SK-N-SH (cell line): ENCODE data around the gene EFS. TPM values are rescaled to one million over a fixed set of nuclear protein-coding genes. Genes with fewer than 3 reads are reported as not detected.

Experiments
- CTCF ChIA-PET: fragments of 300-600, 350-600 bp; formaldehyde crosslinking; extraction: SDS; loops from one replicate; lab custom pipeline; 2021; lab: Yijun Ruan, JAX
- POLR2A ChIA-PET: fragments of 350-600 bp; sonication (Branson Sonifier 250); formaldehyde crosslinking; extraction: SDS; loops from one replicate; lab custom pipeline; 2020; ENCODE audit warnings: antibody characterized with exemption, inconsistent platforms; lab: Yijun Ruan, JAX
- DNase-seq: peaks from one replicate; pipeline ENCODE4 v3.0.0; 2012
- H2AFZ ChIP-seq: fragments of 200-600 bp; sonication (generic); 2 replicates; pipeline ENCODE4 v1.8.1; 2016; ENCODE audit warnings: antibody characterized with exemption, mild to moderate bottlenecking, low read depth
- H3F3A ChIP-seq: fragments of 200-600 bp; sonication (generic); replicated peaks from 2 replicates; pipeline ENCODE3; 2016; ENCODE audit warnings: antibody characterized with exemption, mild to moderate bottlenecking; ENCODE audit not compliant: insufficient read depth
- H3K27ac ChIP-seq, 2 experiments: fragments of 200-500 bp in 1 of 2; fragments of 200-600 bp in 1 of 2; sonication (Bioruptor generic) in 1 of 2; sonication (generic), shearing (Covaris generic) in 1 of 2; 2 replicates each; pipeline versions ENCODE4 v1.5.1 to v1.6.1; 2014 to 2016; ENCODE audit warnings: low read depth in 2 of 2, inconsistent platforms in 1 of 2, low read length in 1 of 2, mild to moderate bottlenecking in 1 of 2, mixed read lengths in 1 of 2
- H3K27me3 ChIP-seq: fragments of 200-600 bp; sonication (generic), shearing (Covaris generic); 2 replicates; pipeline ENCODE4 v1.6.1; 2016; ENCODE audit warnings: mixed run types; ENCODE audit not compliant: insufficient read depth
- H3K36me3 ChIP-seq, 2 experiments: fragments of 200-500 bp in 1 of 2; fragments of 200-600 bp in 1 of 2; sonication (Bioruptor generic) in 1 of 2; sonication (generic) in 1 of 2; replicated peaks in 1 of 2; 2 replicates each; pipeline versions ENCODE3 to v1.5.1; 2014 to 2016; ENCODE audit warnings: low read length in 1 of 2, mild to moderate bottlenecking in 1 of 2; ENCODE audit not compliant: insufficient read depth in 2 of 2, control insufficient read depth in 1 of 2
- H3K4me1 ChIP-seq, 2 experiments: fragments of 200-500 bp in 1 of 2; fragments of 200-600 bp in 1 of 2; sonication (Bioruptor generic) in 1 of 2; sonication (generic), shearing (Covaris generic) in 1 of 2; 2 replicates each; pipeline versions ENCODE4 v1.5.1 to v1.6.1; 2014 to 2016; ENCODE audit warnings: low read depth in 1 of 2, low read length in 1 of 2, mixed run types in 1 of 2; ENCODE audit not compliant: insufficient read depth in 2 of 2, control insufficient read depth in 1 of 2
- H3K4me2 ChIP-seq: fragments of 200-600 bp; sonication (generic), shearing (Covaris generic); 2 replicates; pipeline ENCODE4 v1.6.1; 2017; ENCODE audit warnings: mixed run types
- H3K4me3 ChIP-seq, 2 experiments: fragments of 200-500 bp in 1 of 2; fragments of 200-600 bp in 1 of 2; sonication (Bioruptor generic) in 1 of 2; sonication (generic), shearing (Covaris generic) in 1 of 2; 2 replicates each; pipeline versions ENCODE4 v1.5.1 to v1.8.1; 2014 to 2016; ENCODE audit warnings: low read depth in 2 of 2, inconsistent platforms in 1 of 2, low read length in 1 of 2, mild to moderate bottlenecking in 1 of 2, mixed read lengths in 1 of 2, moderate library complexity in 1 of 2
- H3K79me2 ChIP-seq: fragments of 200-600 bp; sonication (generic); 2 replicates; pipeline ENCODE4 v1.8.1; 2017; ENCODE audit warnings: mild to moderate bottlenecking; ENCODE audit not compliant: insufficient read depth
- H3K9ac ChIP-seq: fragments of 200-600 bp; sonication (generic); 2 replicates; pipeline ENCODE4 v1.6.1; 2017; ENCODE audit warnings: mixed run types
- H3K9me2 ChIP-seq: fragments of 200-600 bp; sonication (generic); 2 replicates; pipeline ENCODE4 v1.6.1; 2017; ENCODE audit warnings: mixed run types
- H3K9me3 ChIP-seq: fragments of 200-600 bp; sonication (generic); 2 replicates; pipeline ENCODE4 v1.6.1; 2017; ENCODE audit warnings: mixed run types, mild to moderate bottlenecking, moderate library complexity
- H4K20me1 ChIP-seq: fragments of 200-600 bp; sonication (generic); 2 replicates; pipeline ENCODE4 v1.6.1; 2017; ENCODE audit warnings: mild to moderate bottlenecking, mixed run types; ENCODE audit not compliant: insufficient read depth
- FOXM1 ChIP-seq: IDR thresholded peaks from 2 replicates; pipeline ENCODE4 v1.4.0; 2012; ENCODE audit warnings: low read depth, mild to moderate bottlenecking
- MEF2A ChIP-seq: IDR thresholded peaks from 2 replicates; pipeline ENCODE4 v1.4.0; 2012; ENCODE audit warnings: low read depth, borderline replicate concordance
- NFIC ChIP-seq: IDR thresholded peaks from 2 replicates; pipeline ENCODE4 v1.4.0; 2012; ENCODE audit warnings: borderline replicate concordance
- NRF1 ChIP-seq: IDR thresholded peaks from 2 replicates; pipeline ENCODE4 v1.6.1; 2012; ENCODE audit warnings: low read depth, mild to moderate bottlenecking, low read length
- POLR2AphosphoS5 ChIP-seq: IDR thresholded peaks from 2 replicates; pipeline ENCODE4 v1.6.1; 2012; ENCODE audit warnings: low read depth, low read length
- SIN3A ChIP-seq: IDR thresholded peaks from 2 replicates; pipeline ENCODE4 v1.6.1; 2012; ENCODE audit warnings: low read depth, mild to moderate bottlenecking, low read length, moderate library complexity, borderline replicate concordance
- TAF1 ChIP-seq: IDR thresholded peaks from 2 replicates; pipeline ENCODE4 v1.6.1; 2012; ENCODE audit warnings: low read depth, mild to moderate bottlenecking, low read length, moderate library complexity, borderline replicate concordance
- TCF12 ChIP-seq: IDR thresholded peaks from 2 replicates; pipeline ENCODE4 v1.4.0; 2012
- WGBS: methylation state at CpG from one replicate; pipeline ENCODE4 v1.1.6; 2017; ENCODE audit warnings: low lambda C conversion rate; 5-methylcytosine and 5-hydroxymethylcytosine counted together
- polyA plus RNA-seq, 3 experiments: library from polyadenylated mRNA; depleted of rRNA; stranded (reverse); fragments of >200 nt; gene quantifications; 2 replicates each; pipeline ENCODE4 v1.2.3, GENCODE V29; 2012
- TF ChIP-seq, protein P1 (sequence below): IDR thresholded peaks from 2 replicates; pipeline ENCODE4 v1.4.0; 2012; ENCODE audit warnings: low read depth
- TF ChIP-seq, protein P2 (sequence below): fragments of 150-350 bp; IDR thresholded peaks from 2 replicates; pipeline ENCODE4 v1.6.1; 2016; ENCODE audit warnings: mild to moderate bottlenecking, low read depth, low read length
- TF ChIP-seq, protein P3 (sequence below): IDR thresholded peaks from 2 replicates; pipeline ENCODE4 v1.4.0; 2012; ENCODE audit warnings: low read depth, borderline replicate concordance

EFS gene
- polyA plus RNA-seq, 1 of the 3 experiments (the other 2 are of a cell fraction), result 4.4 TPM

DNA sequence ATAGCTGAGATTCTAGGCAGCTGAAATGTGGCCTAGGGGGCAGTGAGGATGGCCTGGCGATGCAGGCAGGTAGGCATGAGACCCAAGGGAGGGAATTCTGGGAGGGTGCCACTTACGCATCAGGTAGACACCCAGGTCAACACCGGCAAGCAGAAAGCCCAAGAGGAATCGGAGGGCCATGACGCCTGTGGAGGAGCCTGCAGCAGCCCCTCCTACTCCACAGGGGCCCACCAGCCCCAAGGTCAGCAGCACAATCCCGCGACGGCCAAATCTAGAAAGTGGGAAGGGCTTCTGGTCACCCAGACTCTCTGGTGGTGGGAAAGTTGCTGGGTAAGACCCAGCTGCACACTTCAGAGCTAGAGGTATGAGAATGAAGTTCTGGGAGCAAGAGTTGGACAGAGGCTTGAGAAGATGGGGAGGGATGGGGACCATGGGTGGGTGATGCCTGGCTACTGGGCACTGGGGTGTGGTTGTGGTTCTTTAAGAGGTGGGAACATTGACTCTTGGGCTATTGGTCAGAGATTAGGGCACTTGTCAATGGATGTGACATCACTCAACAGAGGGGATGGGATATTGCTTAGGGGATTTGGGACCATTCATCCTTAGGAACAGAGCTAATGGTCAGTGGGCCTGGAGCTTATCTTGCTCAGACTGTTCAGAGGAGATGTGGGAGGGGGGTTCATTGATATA lies 15.7 kb downstream of the EFS start:
- ChIA-PET POLR2A (interaction anchor here (1.2 kb wide), 1 partner anchor 16 kb away, joined by 3 read pairs; the partner anchor contains the start of gene EFS), CTCF (interaction anchor here (1.0 to 1.8 kb wide), 4 partner anchors 11 to 48 kb away, joined by 3 to 9 read pairs (median 5); no protein-coding TSS in a partner anchor)
- no peaks in the 10 kb centered on the region for H3K9me3 ChIP-seq
- H3K79me2 ChIP-seq, result no peaks in the 10 kb centered on the region
- peaks cover 0 to 12% of the 10 kb centered on the region in 2 experiments; a peak in 1 of 4 replicates for H3K4me1 ChIP-seq
- no peaks in the 10 kb centered on the region for H4K20me1 ChIP-seq
- H3K4me2 ChIP-seq, result no peak overlapping the region
- no peak overlapping the region for H2AFZ ChIP-seq
- H3K27ac ChIP-seq, result no peak overlapping the region
- no peak for DNase-seq
- WGBS, result 93% methylated on average over 3 of the region's 8 CpGs
- TF ChIP-seq TCF12 (no peak), NRF1 (no peak), TAF1 (no peak), POLR2AphosphoS5 (no peak), MEF2A (no peak), FOXM1 (no peak)
- TF ChIP-seq, protein P1, sequence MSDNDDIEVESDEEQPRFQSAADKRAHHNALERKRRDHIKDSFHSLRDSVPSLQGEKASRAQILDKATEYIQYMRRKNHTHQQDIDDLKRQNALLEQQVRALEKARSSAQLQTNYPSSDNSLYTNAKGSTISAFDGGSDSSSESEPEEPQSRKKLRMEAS, result no peak
- TF ChIP-seq, protein P2, sequence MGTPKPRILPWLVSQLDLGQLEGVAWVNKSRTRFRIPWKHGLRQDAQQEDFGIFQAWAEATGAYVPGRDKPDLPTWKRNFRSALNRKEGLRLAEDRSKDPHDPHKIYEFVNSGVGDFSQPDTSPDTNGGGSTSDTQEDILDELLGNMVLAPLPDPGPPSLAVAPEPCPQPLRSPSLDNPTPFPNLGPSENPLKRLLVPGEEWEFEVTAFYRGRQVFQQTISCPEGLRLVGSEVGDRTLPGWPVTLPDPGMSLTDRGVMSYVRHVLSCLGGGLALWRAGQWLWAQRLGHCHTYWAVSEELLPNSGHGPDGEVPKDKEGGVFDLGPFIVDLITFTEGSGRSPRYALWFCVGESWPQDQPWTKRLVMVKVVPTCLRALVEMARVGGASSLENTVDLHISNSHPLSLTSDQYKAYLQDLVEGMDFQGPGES, result no peak
- TF ChIP-seq, protein P3, sequence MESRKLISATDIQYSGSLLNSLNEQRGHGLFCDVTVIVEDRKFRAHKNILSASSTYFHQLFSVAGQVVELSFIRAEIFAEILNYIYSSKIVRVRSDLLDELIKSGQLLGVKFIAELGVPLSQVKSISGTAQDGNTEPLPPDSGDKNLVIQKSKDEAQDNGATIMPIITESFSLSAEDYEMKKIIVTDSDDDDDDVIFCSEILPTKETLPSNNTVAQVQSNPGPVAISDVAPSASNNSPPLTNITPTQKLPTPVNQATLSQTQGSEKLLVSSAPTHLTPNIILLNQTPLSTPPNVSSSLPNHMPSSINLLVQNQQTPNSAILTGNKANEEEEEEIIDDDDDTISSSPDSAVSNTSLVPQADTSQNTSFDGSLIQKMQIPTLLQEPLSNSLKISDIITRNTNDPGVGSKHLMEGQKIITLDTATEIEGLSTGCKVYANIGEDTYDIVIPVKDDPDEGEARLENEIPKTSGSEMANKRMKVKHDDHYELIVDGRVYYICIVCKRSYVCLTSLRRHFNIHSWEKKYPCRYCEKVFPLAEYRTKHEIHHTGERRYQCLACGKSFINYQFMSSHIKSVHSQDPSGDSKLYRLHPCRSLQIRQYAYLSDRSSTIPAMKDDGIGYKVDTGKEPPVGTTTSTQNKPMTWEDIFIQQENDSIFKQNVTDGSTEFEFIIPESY, result no peak
- H3K9ac ChIP-seq, result no peak overlapping the region
- H3K27me3 ChIP-seq, result no peaks in the 10 kb centered on the region
- H3K36me3 ChIP-seq, result peaks cover 0 to 2% of the 10 kb centered on the region in 2 experiments
- H3K4me3 ChIP-seq, result no peak overlapping the region
- H3K9me2 ChIP-seq, result no peaks in the 10 kb centered on the region
- H3F3A ChIP-seq, result no peaks in the 10 kb centered on the region

- no peaks in the 10 kb centered on the region for H3K9me3 ChIP-seq
- CTCF ChIA-PET, result interaction anchor here (1.1 to 3.5 kb wide), 4 partner anchors 10 to 47 kb away, joined by 4 to 16 read pairs (median 5); no protein-coding TSS in a partner anchor
- no peak for TF ChIP-seq NFIC
- TF ChIP-seq SIN3A, result no peak
- TF ChIP-seq POLR2AphosphoS5, result no peak
- no peak for TF ChIP-seq NRF1
- TF ChIP-seq, all 33 proteins: peak for 0
- 94% methylated on average over 6 of the region's 6 CpGs for WGBS
- Histone ChIP-seq H3K9ac (no peak overlapping the region), H4K20me1 (no peaks in the 10 kb centered on the region), H3K27ac (no peak overlapping the region; a peak in 1 of 4 replicates), H3K27me3 (no peaks in the 10 kb centered on the region), H3K79me2 (no peaks in the 10 kb centered on the region), H3K36me3 (peaks cover 0 to 2% of the 10 kb centered on the region in 2 experiments), H2AFZ (no peak overlapping the region), H3F3A (no peaks in the 10 kb centered on the region), H3K4me1 (peaks cover 0 to 10% of the 10 kb centered on the region in 2 experiments; a peak in 1 of 4 replicates), H3K4me3 (no peak overlapping the region), H3K9me2 (no peaks in the 10 kb centered on the region), H3K4me2 (no peak overlapping the region)
- no peak for DNase-seq
- POLR2A ChIA-PET, result no interaction called here
These were observed 16.7 kb downstream of the EFS start for GRCh38 chr14:23348297-23348655.
